Left cardiac atrium (tissue), 4 donors: ENCODE data around the gene ERC2. TPM values are rescaled to one million over a fixed set of nuclear protein-coding genes. Genes with fewer than 3 reads are reported as not detected.

ENCODE experiments used
- ATAC-seq, 2 donors: fragments of 200-7000 bp; cut with Tn5 transposase; one replicate each; pipeline ENCODE4 v1.9.1; 2020; ENCODE audit warnings: mild to moderate bottlenecking in 2 of 2, moderate library complexity in 2 of 2
- DNase-seq: peaks from one replicate; pipeline ENCODE4 v3.0.0-alpha.2; 2020
- intact Hi-C, 2 donors: fragments of 100-400 bp; cut with DNase I; formaldehyde crosslinking; loops; one replicate each; pipeline versions ENCODE4 v1.14.1 to v1.15.1; 2022 to 2023
- total RNA-seq, 2 donors: library from RNA; stranded (reverse); fragmentation: NEBNext Ultra II Directional; extraction: Animal tissue kit (Norgen Biotek cat#: 25700); gene quantifications; one replicate each; pipeline ENCODE4 v1.2.1, GENCODE V29; 2021
- donor health status: DM: no; HTN: yes; CAD: no.
- donor health status: DM: no; HTN: yes; CAD: no; lungs with severe emphysema.
- donor health status: DM: yes; HTN: yes; CAD: no.
- donor health status: Dilated cardiomyopathy.

ERC2 gene
- total RNA-seq, 2 donors from 2014 or later = 2.6 to 3.6 TPM

- intact Hi-C loops = loop anchor here in 1 of 2 donors (10.0 kb wide), 1 partner anchor 133 kb away; no protein-coding TSS in a partner anchor
- peak; percentile 69 to 74 for ATAC-seq
- no peak for DNase-seq
Measured at GRCh38 chr3:55708242-55708641, 760.0 kb downstream of the ERC2 start.

GRCh38 chr3:55704521-55704920, 763.7 kb downstream of the ERC2 start:
- intact Hi-C loops = loop anchor here in 1 of 2 donors (10.0 kb wide), 1 partner anchor 130 kb away; no protein-coding TSS in a partner anchor
- DNase-seq (no peak), ATAC-seq (no peak)

GRCh38 chr3:55702822-55703221, 765.4 kb downstream of the ERC2 start:
- DNase-seq (no peak), ATAC-seq (no peak)
- intact Hi-C loops = loop anchor here in 1 of 2 donors (10.0 kb wide), 1 partner anchor 128 kb away; no protein-coding TSS in a partner anchor

- intact Hi-C loops = loop anchor here in 1 of 2 donors (10.0 kb wide), 1 partner anchor 127 kb away; no protein-coding TSS in a partner anchor
- no peak for DNase-seq
- no peak for ATAC-seq
Measured at GRCh38 chr3:55701997-55702396, 766.3 kb downstream of the ERC2 start.

- ATAC-seq (no peak), DNase-seq (no peak)
- intact Hi-C loops = no loop called here
Measured at GRCh38 chr3:55698831-55699230, 769.4 kb downstream of the ERC2 start.

GRCh38 chr3:55697177-55697865, 770.9 kb downstream of the ERC2 start:
- intact Hi-C loops = no loop called here
- ATAC-seq (no peak), DNase-seq (no peak)

GRCh38 chr3:55692957-55693558, 775.2 kb downstream of the ERC2 start:
- no peak for ATAC-seq
- DNase-seq = no peak
- intact Hi-C loops = no loop called here

GRCh38 chr3:55692295-55692956, 775.8 kb downstream of the ERC2 start:
- DNase-seq = no peak
- ATAC-seq = no peak
- intact Hi-C loops = no loop called here

- intact Hi-C loops = no loop called here
- ATAC-seq = peak in 1 of 2 donors; percentile 75
- no peak for DNase-seq
Measured at GRCh38 chr3:55691141-55691540, 777.1 kb downstream of the ERC2 start.

- no peak for ATAC-seq
Measured at GRCh38 chr3:55690726-55691125, 777.5 kb downstream of the ERC2 start.

GRCh38 chr3:55690177-55690576, 778.1 kb downstream of the ERC2 start:
- intact Hi-C loops = no loop called here
- DNase-seq (no peak), ATAC-seq (peak in 1 of 2 donors; percentile 46)

More at GRCh38 chr3:55690726-55691125, 777.5 kb downstream of the ERC2 start:
- intact Hi-C loops = no loop called here
- DNase-seq = no peak

- no peak for ATAC-seq
- intact Hi-C loops = no loop called here
Measured at GRCh38 chr3:55688154-55688553, 780.1 kb downstream of the ERC2 start.

GRCh38 chr3:55687526-55687925, 780.7 kb downstream of the ERC2 start:
- no peak for ATAC-seq
- intact Hi-C loops = no loop called here
- DNase-seq = no peak

More at GRCh38 chr3:55688154-55688553, 780.1 kb downstream of the ERC2 start:
- DNase-seq = no peak

GRCh38 chr3:55686426-55687254, 781.6 kb downstream of the ERC2 start:
- DNase-seq = no peak
- ATAC-seq = no peak
- intact Hi-C loops = no loop called here

GRCh38 chr3:55683666-55684270, 784.5 kb downstream of the ERC2 start:
- no peak for DNase-seq
- intact Hi-C loops = no loop called here
- no peak for ATAC-seq

GRCh38 chr3:55682461-55682860, 785.8 kb downstream of the ERC2 start:
- intact Hi-C loops = no loop called here
- ATAC-seq (no peak), DNase-seq (no peak)

GRCh38 chr3:55678546-55679216, 789.6 kb downstream of the ERC2 start:
- intact Hi-C loops = no loop called here
- ATAC-seq = no peak

GRCh38 chr3:55676643-55677042, 791.6 kb downstream of the ERC2 start:
- ATAC-seq = no peak
- intact Hi-C loops = no loop called here
- no peak for DNase-seq

More at GRCh38 chr3:55678546-55679216, 789.6 kb downstream of the ERC2 start:
- no peak for DNase-seq
